GOT3 (cell line): ENCODE results near the gene MARCHF10.
"Not testable (repeated sequence)": the region's sequence is repeated elsewhere in the genome, so short reads cannot be mapped to it uniquely, and the experiment has no call there.

ENCODE experiments used
- DNase-seq: peaks from one replicate; lab custom pipeline; 2025; ENCODE audit warnings: mixed read lengths; lab: John Stamatoyannopoulos, UW

The MARCHF10 gene

DNA sequence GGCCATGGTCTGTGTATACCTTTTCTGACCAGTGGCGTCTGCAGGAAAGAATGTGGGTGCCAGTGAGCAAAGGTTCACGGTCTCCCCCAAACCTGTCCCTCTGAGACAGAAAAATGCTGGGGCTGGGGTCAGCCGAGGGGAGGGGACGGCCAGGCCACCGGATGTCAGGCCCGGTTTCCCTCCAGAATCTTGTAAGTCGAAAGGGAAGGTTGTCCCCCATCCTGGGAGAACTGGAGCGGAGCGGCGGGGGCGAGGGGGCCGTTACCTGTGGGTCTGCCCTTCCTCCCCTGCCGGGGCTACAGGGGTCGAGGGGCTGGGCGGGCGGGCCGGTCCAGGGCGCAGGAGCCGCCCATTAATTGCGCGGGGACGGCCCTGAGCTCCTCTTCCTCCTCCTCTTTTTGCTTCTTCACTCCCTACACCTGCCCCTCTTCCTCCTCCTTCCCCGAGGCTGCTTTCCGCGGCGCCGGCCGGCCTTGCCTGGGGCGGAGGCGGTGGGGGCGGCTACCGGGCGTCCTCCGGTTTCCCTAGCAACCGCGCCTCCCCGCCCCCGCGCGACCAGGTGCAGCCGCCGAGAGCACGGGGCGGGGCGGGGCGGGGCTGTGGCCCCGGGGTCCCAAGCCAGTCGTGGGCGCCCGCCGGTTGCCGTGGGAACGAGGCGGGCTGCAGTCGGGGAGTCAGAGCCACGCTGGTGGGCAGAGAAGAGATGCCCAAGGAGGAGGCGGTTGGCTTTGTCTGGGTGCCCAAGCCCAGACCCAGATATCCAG, at the start of gene MARCHF10:
TSS of gene MARCHF10 (minus strand) at position 503 of the 764 bp plus-strand sequence. CDS start 6,579 bp downstream, outside the sequence.
- no peak for DNase-seq

- DNase-seq, result no peak
These were observed 49.4 kb upstream of the MARCHF10 start for GRCh38 chr17:62857526-62857925.

DNA sequence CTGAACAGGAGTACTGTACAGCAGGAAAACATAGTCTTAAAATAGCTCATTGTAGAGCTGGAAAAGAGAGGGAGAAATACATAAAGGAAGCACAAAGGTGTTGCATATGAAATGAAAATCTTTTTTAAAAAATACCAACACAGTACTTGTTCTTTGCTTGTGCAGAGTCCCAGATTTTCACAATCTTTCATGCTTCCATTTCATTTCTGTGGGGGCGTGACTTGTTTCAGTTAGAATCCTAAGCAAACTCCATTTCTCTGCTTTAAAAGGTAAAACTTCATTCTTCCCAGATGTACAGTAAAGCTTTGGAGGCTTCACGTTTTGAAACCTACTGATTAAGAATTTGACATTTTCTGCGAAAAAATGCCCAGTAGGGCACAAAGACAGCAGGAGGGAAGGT, 48.5 kb upstream of the MARCHF10 start:
- no peak for DNase-seq

DNA sequence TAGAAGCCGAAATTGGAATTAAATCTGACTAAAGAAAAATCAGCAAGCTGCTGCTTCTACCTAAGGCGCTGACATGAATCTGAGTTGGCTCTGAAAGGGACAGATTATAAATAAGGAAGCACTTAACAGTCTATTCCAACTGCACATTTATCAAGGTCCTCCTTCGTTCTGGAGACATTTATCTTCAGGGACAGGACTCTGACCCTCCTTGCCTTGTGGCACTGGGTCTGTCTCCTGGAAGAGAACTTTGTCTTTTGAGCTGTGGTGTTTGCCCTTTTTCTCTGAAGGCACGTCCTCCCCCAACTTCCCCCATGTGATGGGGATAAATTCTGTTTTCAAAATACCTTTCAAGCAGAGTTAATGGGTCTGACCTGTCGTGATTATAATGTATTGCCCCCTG, 47.0 kb upstream of the MARCHF10 start:
- DNase-seq, result no peak

GRCh38 chr17:62854098-62854680, 46.1 kb upstream of the MARCHF10 start:
- DNase-seq, result no peak

DNA sequence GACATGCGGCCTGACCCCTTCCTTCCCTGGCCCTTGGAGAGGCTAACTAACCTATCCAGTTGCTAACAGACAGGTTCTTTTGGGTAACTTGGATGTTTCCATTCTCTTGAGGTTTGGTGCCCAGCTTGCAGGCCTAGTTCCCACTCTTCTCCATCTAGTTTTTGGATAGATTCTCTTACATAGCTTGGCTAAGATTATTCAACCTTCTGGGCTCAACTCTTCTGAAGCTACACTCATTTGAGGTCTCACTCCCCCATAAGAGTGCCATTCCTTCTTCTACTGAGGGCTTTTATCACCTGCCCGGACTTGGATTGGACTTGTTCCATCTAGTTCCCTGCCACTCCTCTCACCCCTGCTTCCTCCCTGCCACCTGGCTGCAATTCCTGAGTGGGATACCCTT, 44.1 kb upstream of the MARCHF10 start:
- DNase-seq, result no peak

GRCh38 chr17:62849591-62850415, 41.7 kb upstream of the MARCHF10 start:
- not testable (repeated sequence) for DNase-seq

- no peak for DNase-seq
These were observed 40.2 kb upstream of the MARCHF10 start for GRCh38 chr17:62848334-62848733.

GRCh38 chr17:62847426-62847825, 39.3 kb upstream of the MARCHF10 start:
- DNase-seq, result no peak

DNA sequence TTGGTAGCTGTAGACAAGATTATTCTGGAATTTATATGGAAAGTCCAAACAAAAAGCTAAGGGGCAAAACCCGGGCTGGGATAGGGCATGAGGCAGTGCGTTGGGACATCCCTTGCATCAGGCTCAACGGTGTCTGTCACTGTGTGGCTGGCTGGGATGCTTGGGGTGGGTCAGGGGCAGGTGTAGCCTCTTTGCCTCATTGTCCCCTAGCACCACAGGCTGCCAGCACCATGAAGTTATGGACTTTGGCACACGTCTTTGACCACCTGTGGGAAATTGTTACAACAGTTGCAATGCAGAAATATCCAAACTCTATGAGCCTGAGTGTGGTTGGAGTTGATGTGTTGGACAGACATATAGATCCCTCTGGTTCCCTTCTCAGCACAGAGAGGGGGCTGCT, 32.8 kb upstream of the MARCHF10 start:
- no peak for DNase-seq

DNA sequence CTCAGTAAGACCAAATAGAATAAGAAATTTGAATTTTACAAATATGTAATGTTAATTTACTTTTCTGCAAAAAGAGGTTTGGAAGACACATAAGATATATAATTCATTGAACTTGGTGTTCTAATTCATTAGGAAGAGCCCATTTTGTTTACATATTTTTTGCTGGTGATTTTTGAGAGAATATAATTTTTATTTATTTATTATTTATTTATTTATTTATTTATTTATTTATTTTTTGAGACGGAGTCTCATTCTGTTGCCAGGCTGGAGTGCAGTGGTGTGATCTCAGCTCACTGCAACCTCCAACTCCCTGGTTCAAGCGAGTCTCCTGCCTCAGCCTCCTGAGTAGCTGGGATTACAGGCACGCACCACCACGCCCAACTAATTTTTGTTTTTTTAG, 25.7 kb upstream of the MARCHF10 start:
- not testable (repeated sequence) for DNase-seq

- DNase-seq, result no peak
These were observed 24.3 kb upstream of the MARCHF10 start for GRCh38 chr17:62832405-62832804.

DNA sequence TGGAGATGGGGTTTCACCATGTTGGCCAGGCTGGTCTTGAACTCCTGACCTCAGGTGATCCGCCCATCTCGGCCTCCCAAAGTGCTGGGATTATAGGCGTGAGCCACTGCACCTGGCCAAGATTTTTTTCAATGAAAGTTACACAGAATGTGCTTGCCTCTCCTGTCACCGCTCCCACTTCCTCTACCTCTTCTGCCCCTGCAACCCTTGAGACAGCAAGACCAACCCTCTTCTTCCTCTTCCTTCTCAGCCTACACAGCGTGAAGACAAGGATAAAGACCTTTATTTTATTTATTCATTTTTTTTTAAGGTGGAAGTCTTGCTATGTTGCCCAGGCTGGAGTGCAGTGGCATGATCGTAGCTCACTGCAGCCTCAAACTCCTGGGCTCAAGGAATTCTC, 23.0 kb upstream of the MARCHF10 start:
- DNase-seq, result not testable (repeated sequence)

DNA sequence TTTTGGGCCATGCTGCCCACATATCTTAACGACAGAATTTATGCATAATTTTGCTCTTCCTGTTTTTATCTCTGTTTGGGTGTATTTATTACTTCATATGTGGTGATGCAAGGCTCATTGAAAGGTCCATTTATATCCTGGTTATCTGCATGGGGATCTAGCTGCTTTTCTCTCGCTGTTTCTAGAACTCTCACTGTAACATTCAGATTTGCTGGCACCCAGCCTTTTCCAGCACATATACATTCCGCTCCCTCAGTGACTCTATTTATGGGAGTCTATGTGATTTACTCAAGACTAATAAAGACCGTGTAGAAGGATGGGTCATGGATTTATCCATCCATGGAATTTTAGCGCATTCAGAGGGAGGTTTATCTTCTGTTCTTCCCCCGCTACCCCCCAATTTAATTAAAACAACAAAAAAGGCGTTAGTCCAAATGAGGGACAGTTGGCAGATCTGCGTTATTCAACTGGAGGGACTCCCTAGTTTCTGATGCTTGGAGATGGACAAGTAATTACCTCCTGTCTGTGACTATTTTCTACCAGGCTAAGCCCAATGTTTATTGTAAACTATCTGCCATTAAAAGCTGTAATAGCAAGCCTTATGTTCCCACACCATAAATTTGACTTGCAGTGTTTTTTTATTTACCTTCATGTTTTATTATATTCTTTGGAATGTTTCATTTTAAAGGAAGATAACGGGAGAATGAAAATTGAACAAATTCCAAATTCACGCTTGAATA, 19.8 kb upstream of the MARCHF10 start:
- DNase-seq, result no peak

DNA sequence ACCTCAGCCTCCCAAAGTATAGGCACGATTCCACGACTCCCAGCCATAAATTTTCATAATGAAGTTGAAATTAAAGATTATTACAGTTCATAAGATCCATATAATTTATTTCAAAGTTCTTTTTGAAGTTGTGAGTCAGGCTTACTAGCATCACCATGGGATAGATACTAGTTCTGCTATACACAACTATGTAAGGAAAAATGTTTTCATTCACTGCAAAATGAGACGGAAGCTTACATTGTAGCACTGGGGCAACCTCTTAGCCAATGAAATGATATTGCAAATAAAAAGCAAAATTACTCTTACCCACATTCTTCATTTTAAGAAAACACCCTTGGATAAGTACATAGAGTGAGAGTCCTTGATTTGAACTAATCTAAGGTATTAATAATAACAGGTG, 18.8 kb upstream of the MARCHF10 start:
- DNase-seq, result no peak

GRCh38 chr17:62825182-62825581, 17.1 kb upstream of the MARCHF10 start:
- DNase-seq, result no peak

- DNase-seq, result peak; percentile 23
These were observed 16.4 kb upstream of the MARCHF10 start for GRCh38 chr17:62824290-62825131.

DNA sequence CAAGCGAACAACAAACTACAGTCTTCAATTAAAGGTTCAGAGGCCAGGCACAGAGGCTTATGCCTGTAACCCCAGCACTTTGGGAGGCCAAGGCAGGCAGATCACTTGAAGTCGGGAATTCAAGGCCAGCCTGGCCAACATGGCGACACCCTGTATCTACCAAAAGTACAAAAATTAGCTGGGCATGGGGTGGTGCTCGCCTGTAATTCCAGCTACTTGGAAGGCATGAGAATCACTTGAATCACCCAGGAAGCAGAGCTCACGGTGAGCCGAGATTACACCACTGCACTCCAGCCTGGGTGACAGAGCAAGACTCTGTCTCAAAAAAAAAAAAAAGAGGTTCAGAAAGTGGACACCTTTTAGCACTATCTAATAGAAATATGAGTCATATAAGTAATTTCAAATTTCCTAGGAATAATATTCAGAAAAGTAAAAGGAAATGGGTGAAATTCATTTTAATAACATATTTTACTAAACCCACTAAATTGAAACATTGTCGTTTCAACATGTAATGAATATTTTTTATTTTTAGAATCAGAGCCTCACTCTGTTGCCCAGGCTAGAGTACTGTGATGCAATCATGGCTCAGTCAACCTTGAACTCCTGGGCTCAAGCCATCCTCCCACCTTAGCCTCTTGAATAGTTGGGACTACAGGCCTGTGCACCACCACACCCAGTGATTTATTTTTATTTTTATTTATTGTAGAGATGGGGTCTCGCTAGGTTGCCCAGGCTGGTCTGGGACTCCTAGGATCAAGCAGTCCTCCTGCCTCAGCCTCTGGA, 15.2 kb upstream of the MARCHF10 start:
- no peak for DNase-seq

DNA sequence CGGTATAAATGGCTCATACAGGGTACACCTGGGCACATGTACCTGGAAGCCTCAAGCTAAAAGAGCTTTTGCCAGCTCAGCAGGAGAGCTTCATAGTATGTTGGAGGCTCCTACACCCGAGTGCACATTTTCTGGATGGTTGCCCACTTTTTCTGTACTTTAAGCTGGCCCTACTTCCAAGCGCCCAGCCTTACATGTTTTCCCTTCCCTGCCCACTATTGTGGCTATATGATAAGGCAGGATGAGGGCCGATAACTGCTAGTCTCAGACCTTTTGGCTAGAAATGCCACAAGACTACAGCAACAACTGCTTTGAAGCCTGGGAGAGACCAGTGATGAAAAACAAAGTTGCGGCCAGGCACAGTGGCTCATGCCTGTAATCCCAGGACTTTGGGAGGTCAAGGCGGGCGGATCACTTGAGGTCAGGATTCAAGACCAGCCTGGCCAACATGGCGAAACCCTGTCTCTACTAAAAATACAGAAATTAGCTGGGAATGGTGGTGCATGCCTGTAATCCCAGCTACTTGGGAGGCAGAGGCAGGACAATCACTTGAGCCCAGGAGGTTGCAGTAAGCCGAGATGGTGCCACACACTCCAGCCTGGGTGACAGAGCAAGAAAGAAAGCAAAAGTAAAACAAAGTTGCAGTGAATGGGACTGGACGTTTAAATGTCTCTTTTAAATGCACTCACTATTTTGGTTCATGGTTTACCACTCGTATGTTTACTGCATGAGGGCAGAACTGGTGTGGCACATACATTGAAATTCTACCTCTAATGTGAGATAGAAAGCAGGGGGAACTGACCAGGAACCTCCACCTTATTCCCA, 14.2 kb upstream of the MARCHF10 start:
- DNase-seq, result no peak
